HG02678 (cell line): Measurements from ENCODE around the gene TERT.
"Not testable (repeated sequence)": the region's sequence is repeated elsewhere in the genome, so short reads cannot be mapped to it uniquely, and the experiment has no call there.

Experiments
- ATAC-seq: cut with Tn5 transposase; IDR thresholded peaks from one replicate; pipeline ENCODE4 v1.9.1; 2021; ENCODE audit warnings: mild to moderate bottlenecking, moderate library complexity; ENCODE audit not compliant: unreplicated experiment

Gene TERT

GRCh38 chr5:1297243-1297642, 2.4 kb upstream of the TERT start:
- ATAC-seq = no peak

- no peak for ATAC-seq
These were observed 776 bp upstream of the TERT start for GRCh38 chr5:1295650-1296037.

GRCh38 chr5:1294206-1294834, 548 bp downstream of the TERT start:
- ATAC-seq = no peak

- ATAC-seq = no peak
These were observed 1.3 kb downstream of the TERT start for GRCh38 chr5:1293416-1294205.

- ATAC-seq = no peak
These were observed 1.9 kb downstream of the TERT start for GRCh38 chr5:1292846-1293415.

GRCh38 chr5:1292139-1292538, 2.7 kb downstream of the TERT start:
- no peak for ATAC-seq

GRCh38 chr5:1291611-1292080, 3.2 kb downstream of the TERT start:
- no peak for ATAC-seq

- not testable (repeated sequence) for ATAC-seq
These were observed 3.9 kb downstream of the TERT start for GRCh38 chr5:1290956-1291355.

GRCh38 chr5:1289559-1289958, 5.3 kb downstream of the TERT start:
- not testable (repeated sequence) for ATAC-seq

- ATAC-seq = no peak
These were observed 6.2 kb downstream of the TERT start for GRCh38 chr5:1288439-1289335.

- ATAC-seq = no peak
These were observed 9.0 kb downstream of the TERT start for GRCh38 chr5:1285883-1286291.

- no peak for ATAC-seq
These were observed 9.7 kb downstream of the TERT start for GRCh38 chr5:1285141-1285540.

- not testable (repeated sequence) for ATAC-seq
These were observed 10.4 kb downstream of the TERT start for GRCh38 chr5:1284336-1284970.

- ATAC-seq = not testable (repeated sequence)
These were observed 11.2 kb downstream of the TERT start for GRCh38 chr5:1283729-1284041.

GRCh38 chr5:1282993-1283728, 11.7 kb downstream of the TERT start:
- ATAC-seq = not testable (repeated sequence)

- no peak for ATAC-seq
These were observed 12.5 kb downstream of the TERT start for GRCh38 chr5:1282131-1282992.

- no peak for ATAC-seq
These were observed 13.6 kb downstream of the TERT start for GRCh38 chr5:1281038-1281882.
